Body of pancreas (tissue), 4 donors: ENCODE data around the gene RCAN2.

Experiments used
- POLR2A ChIP-seq, 3 donors: fragments of 450-650 bp; IDR thresholded peaks; one replicate each; pipeline ENCODE4 v1.6.1; 2016; ENCODE audit warnings: antibody characterized with exemption in 3 of 3, mild to moderate bottlenecking in 2 of 3
- TF ChIP-seq, protein P1 (sequence below), 7 experiments: fragments of 450-650 bp in 4 of 7; fragments of 200-600 bp in 3 of 7; sonication (generic) in 3 of 7; IDR thresholded peaks; one replicate each; pipeline ENCODE4 v1.5.1; 2016 to 2019; ENCODE audit warnings: antibody characterized with exemption in 7 of 7

DNA sequence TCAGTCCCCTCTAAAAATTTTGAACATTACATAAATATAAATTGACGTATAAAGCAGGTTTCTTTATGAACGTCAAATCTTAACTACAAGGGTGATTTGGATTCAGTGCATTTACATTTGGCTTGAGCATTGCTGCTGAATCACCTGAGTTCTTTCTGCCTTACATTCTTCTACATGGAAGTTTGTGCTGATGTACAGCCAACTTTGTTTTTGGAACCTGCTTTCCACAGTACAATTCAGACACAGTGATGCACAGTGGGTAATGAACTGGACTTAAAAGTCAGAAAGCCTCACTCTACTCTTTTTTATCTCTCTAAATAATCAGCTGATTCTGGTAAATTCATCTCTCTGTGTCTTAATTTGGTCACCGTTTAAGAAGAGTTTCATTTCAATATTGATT, 47.6 kb downstream of the RCAN2 start:
- no peak for TF ChIP-seq POLR2A (IDR thresholded peaks at IDR 0.05)
- TF ChIP-seq, protein P1, sequence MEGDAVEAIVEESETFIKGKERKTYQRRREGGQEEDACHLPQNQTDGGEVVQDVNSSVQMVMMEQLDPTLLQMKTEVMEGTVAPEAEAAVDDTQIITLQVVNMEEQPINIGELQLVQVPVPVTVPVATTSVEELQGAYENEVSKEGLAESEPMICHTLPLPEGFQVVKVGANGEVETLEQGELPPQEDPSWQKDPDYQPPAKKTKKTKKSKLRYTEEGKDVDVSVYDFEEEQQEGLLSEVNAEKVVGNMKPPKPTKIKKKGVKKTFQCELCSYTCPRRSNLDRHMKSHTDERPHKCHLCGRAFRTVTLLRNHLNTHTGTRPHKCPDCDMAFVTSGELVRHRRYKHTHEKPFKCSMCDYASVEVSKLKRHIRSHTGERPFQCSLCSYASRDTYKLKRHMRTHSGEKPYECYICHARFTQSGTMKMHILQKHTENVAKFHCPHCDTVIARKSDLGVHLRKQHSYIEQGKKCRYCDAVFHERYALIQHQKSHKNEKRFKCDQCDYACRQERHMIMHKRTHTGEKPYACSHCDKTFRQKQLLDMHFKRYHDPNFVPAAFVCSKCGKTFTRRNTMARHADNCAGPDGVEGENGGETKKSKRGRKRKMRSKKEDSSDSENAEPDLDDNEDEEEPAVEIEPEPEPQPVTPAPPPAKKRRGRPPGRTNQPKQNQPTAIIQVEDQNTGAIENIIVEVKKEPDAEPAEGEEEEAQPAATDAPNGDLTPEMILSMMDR (IDR thresholded peaks at IDR 0.05): no peak
